AG04449 (cell line): Measurements from ENCODE around the gene GPX5.

Source experiments
- CTCF ChIA-PET: fragments of 350-600 bp; formaldehyde crosslinking; extraction: SDS; loops from one replicate; lab custom pipeline; 2021; ENCODE audit warnings: antibody characterized with exemption; lab: Yijun Ruan, JAX
- POLR2A ChIA-PET: fragments of 400-600, 350-600 bp; formaldehyde crosslinking; extraction: SDS; loops from one replicate; lab custom pipeline; 2020; ENCODE audit warnings: antibody characterized with exemption, inconsistent platforms; lab: Yijun Ruan, JAX
- DNase-seq: peaks from one replicate; pipeline ENCODE4 v3.0.0-alpha.2; 2010; ENCODE audit warnings: low read depth, low spot score
- H3K4me3 ChIP-seq: 2 replicates; pipeline ENCODE4 v1.5.1; 2011; ENCODE audit warnings: low read depth, mild to moderate bottlenecking, control low read depth, low read length
- CTCF ChIP-seq: IDR thresholded peaks from one replicate; pipeline ENCODE4 v1.5.1; 2011; ENCODE audit warnings: mild to moderate bottlenecking, moderate library complexity, low read length, control low read depth, inconsistent platforms; ENCODE audit not compliant: insufficient read depth; ENCODE audit errors: missing control alignments

Gene GPX5

GRCh38 chr6:28565823-28566526, 40.3 kb downstream of the GPX5 start:
- CTCF ChIA-PET, result no interaction called here
- POLR2A ChIA-PET, result no interaction called here
- H3K4me3 ChIP-seq, result no peak overlapping the region
- no peak for TF ChIP-seq CTCF
- no peak for DNase-seq

- POLR2A ChIA-PET, result no interaction called here
- H3K4me3 ChIP-seq, result no peak overlapping the region
- no peak for TF ChIP-seq CTCF
- CTCF ChIA-PET, result no interaction called here
- no peak for DNase-seq
Observed at GRCh38 chr6:28566527-28567252, 41.0 kb downstream of the GPX5 start.

GRCh38 chr6:28567506-28567905, 41.8 kb downstream of the GPX5 start:
- DNase-seq, result no peak
- TF ChIP-seq CTCF, result no peak
- no peak overlapping the region for H3K4me3 ChIP-seq
- ChIA-PET POLR2A (no interaction called here), CTCF (interaction anchor here (0.6 kb wide), 1 partner anchor 204 kb away, joined by 3 read pairs; no protein-coding TSS in a partner anchor)

GRCh38 chr6:28568515-28569108, 42.9 kb downstream of the GPX5 start:
- no peak for TF ChIP-seq CTCF
- POLR2A ChIA-PET, result no interaction called here
- CTCF ChIA-PET, result no interaction called here
- DNase-seq, result no peak
- H3K4me3 ChIP-seq, result no peak overlapping the region

- CTCF ChIA-PET, result no interaction called here
- POLR2A ChIA-PET, result no interaction called here
- no peak overlapping the region for H3K4me3 ChIP-seq
- TF ChIP-seq CTCF, result no peak
- DNase-seq, result no peak
Observed at GRCh38 chr6:28569748-28570147, 44.1 kb downstream of the GPX5 start.

- H3K4me3 ChIP-seq, result no peak overlapping the region
- CTCF ChIA-PET, result no interaction called here
- TF ChIP-seq CTCF, result no peak
- POLR2A ChIA-PET, result no interaction called here
- no peak for DNase-seq
Observed at GRCh38 chr6:28580475-28580874, 54.8 kb downstream of the GPX5 start.
